ENCODE data around the gene TES. TPM values are rescaled to one million over a fixed set of nuclear protein-coding genes. Genes with fewer than 3 reads are reported as not detected.

Gene TES
- total RNA-seq, 1 experiment from 2014 or later: 126 TPM

- CTCF ChIA-PET: no interaction called here
- H3K9me3 Mint-ChIP-seq (ENCODE audit: low read depth, unreplicated experiment): peaks cover 9% of the 10 kb centered on the region
- H3K27ac Mint-ChIP-seq (ENCODE audit: unreplicated experiment): no peak overlapping the region
- DNase-seq: no peak
- no peaks in the 10 kb centered on the region for H3K4me1 Mint-ChIP-seq (ENCODE audit: low read depth, unreplicated experiment)
- H3K27me3 Mint-ChIP-seq (ENCODE audit: unreplicated experiment): no peaks in the 10 kb centered on the region
- no peak overlapping the region for H3K4me3 Mint-ChIP-seq (ENCODE audit: low read depth, unreplicated experiment)
- TF ChIP-seq, protein P1, sequence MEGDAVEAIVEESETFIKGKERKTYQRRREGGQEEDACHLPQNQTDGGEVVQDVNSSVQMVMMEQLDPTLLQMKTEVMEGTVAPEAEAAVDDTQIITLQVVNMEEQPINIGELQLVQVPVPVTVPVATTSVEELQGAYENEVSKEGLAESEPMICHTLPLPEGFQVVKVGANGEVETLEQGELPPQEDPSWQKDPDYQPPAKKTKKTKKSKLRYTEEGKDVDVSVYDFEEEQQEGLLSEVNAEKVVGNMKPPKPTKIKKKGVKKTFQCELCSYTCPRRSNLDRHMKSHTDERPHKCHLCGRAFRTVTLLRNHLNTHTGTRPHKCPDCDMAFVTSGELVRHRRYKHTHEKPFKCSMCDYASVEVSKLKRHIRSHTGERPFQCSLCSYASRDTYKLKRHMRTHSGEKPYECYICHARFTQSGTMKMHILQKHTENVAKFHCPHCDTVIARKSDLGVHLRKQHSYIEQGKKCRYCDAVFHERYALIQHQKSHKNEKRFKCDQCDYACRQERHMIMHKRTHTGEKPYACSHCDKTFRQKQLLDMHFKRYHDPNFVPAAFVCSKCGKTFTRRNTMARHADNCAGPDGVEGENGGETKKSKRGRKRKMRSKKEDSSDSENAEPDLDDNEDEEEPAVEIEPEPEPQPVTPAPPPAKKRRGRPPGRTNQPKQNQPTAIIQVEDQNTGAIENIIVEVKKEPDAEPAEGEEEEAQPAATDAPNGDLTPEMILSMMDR (IDR thresholded peaks at IDR 0.05; ENCODE audit: unreplicated experiment): no peak
- H3K36me3 Mint-ChIP-seq (ENCODE audit: insufficient read depth, unreplicated experiment): no peaks in the 10 kb centered on the region
- no TSS peak for BruUV-seq (replicated peaks)
- intact Hi-C loops (cut with micrococcal nuclease; ENCODE audit: unreplicated experiment): no loop called here
These were observed 22.9 kb upstream of the TES start for GRCh38 chr7:116187400-116187799.

DNA sequence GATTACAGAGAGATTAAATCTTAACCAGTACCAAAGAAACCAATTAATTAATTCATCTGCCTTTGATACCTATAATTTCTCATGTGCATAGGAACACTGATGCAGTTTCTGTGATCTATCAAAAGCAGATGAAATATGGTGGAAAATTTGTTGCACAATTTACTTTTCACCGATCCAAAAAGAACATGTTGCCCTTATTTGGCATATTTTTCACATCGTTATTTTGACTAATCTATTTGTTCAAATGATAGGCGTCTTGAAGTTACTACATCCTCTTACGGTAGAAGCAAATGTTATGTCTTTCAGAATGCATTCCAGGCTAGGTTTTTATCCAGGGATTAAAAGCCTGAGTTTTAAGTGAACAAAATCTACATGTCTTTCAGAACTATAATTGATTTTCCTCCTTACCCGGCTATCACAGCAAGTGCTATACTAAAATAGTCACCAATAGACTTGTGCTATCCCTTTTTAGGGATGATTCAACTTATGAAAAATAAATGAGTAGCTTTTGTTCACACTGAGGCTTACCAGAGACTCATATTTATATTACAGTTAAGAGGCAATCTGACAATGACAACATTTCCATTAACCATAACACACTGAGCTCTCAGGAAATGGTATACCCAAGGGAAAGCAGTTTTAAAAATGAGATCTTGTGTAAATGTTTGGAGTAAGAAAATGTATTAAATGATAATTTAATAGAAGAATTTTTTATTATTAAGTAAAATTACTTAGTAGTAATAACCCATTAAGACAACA lies 16.8 kb upstream of the TES start:
- intact Hi-C loops (cut with micrococcal nuclease; ENCODE audit: unreplicated experiment): no loop called here
- H3K36me3 Mint-ChIP-seq (ENCODE audit: insufficient read depth, unreplicated experiment): no peaks in the 10 kb centered on the region
- H3K4me1 Mint-ChIP-seq (ENCODE audit: low read depth, unreplicated experiment): no peaks in the 10 kb centered on the region
- H3K27me3 Mint-ChIP-seq (ENCODE audit: unreplicated experiment): no peaks in the 10 kb centered on the region
- CTCF ChIA-PET: no interaction called here
- no peaks in the 10 kb centered on the region for H3K9me3 Mint-ChIP-seq (ENCODE audit: low read depth, unreplicated experiment)
- no TSS peak for BruUV-seq (replicated peaks)
- TF ChIP-seq, protein P1 (IDR thresholded peaks at IDR 0.05; ENCODE audit: unreplicated experiment): no peak
- no peak overlapping the region for H3K27ac Mint-ChIP-seq (ENCODE audit: unreplicated experiment)
- no peak overlapping the region for H3K4me3 Mint-ChIP-seq (ENCODE audit: low read depth, unreplicated experiment)
- DNase-seq: no peak

DNA sequence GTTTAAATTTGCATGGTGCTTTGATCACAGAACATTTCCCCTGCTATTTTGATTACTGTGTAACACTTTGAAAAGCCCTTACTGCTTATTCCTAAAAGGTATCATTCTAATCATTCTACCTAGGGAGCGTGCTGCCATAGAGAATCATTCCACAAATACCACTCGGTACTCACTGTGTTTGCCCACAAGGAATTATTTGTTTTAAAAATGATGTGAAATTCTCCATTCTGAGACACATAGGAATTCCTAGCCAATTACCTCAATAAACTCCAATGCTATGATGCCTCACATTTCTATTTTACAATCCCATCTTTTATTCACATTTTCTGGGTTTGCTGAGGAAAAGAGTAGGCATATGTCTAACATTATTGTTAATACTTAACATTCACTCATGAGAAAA lies 16.2 kb upstream of the TES start:
- H3K36me3 Mint-ChIP-seq (ENCODE audit: insufficient read depth, unreplicated experiment): no peaks in the 10 kb centered on the region
- H3K27ac Mint-ChIP-seq (ENCODE audit: unreplicated experiment): no peak overlapping the region
- intact Hi-C loops (cut with micrococcal nuclease; ENCODE audit: unreplicated experiment): no loop called here
- H3K27me3 Mint-ChIP-seq (ENCODE audit: unreplicated experiment): no peaks in the 10 kb centered on the region
- CTCF ChIA-PET: no interaction called here
- no peaks in the 10 kb centered on the region for H3K9me3 Mint-ChIP-seq (ENCODE audit: low read depth, unreplicated experiment)
- BruUV-seq (replicated peaks): no TSS peak
- H3K4me1 Mint-ChIP-seq (ENCODE audit: low read depth, unreplicated experiment): no peaks in the 10 kb centered on the region
- no peak overlapping the region for H3K4me3 Mint-ChIP-seq (ENCODE audit: low read depth, unreplicated experiment)
- TF ChIP-seq, protein P1 (IDR thresholded peaks at IDR 0.05; ENCODE audit: unreplicated experiment): no peak
- DNase-seq: no peak

DNA sequence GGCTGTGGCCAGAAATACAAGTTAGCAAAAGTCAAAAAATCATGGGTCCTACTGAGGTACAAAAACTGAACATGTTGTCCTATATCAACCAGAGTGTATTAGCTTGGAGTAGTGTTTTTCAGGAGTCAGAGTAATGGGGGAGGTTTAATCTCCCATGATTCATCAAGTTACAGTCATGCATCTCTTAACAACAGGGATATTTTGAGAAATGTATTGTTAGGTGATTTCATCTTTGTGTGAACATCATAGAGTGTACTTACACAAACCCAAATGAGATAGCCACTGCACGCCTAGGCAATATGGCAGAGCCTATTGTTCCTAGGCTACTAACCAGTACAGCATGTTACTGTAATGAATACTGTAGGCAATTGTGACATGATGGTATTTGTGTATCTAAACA lies 14.9 kb upstream of the TES start:
- TF ChIP-seq, protein P1 (IDR thresholded peaks at IDR 0.05; ENCODE audit: unreplicated experiment): no peak
- Mint-ChIP-seq H3K4me3 (ENCODE audit: low read depth, unreplicated experiment) (no peak overlapping the region), H3K27me3 (ENCODE audit: unreplicated experiment) (no peaks in the 10 kb centered on the region), H3K36me3 (ENCODE audit: insufficient read depth, unreplicated experiment) (no peaks in the 10 kb centered on the region), H3K9me3 (ENCODE audit: low read depth, unreplicated experiment) (no peaks in the 10 kb centered on the region), H3K27ac (ENCODE audit: unreplicated experiment) (no peak overlapping the region), H3K4me1 (ENCODE audit: low read depth, unreplicated experiment) (no peaks in the 10 kb centered on the region)
- intact Hi-C loops (cut with micrococcal nuclease; ENCODE audit: unreplicated experiment): no loop called here
- CTCF ChIA-PET: interaction anchor here (1.0 kb wide), 1 partner anchor 16 kb away, joined by 4 read pairs; no protein-coding TSS in a partner anchor
- no peak for DNase-seq
- BruUV-seq (replicated peaks): no TSS peak
